ENCODE results near the gene PPP1R1B.

The PPP1R1B gene

GRCh38 chr17:39670746-39671145, 44.0 kb downstream of the PPP1R1B start:
- Histone ChIP-seq H3K9me3 (ENCODE audit: low read length) (no peaks in the 10 kb centered on the region), H3K36me3 (ENCODE audit: insufficient read depth, low read length) (no peaks in the 10 kb centered on the region), H3K4me1 (ENCODE audit: insufficient read depth, low read length) (peaks cover 8% of the 10 kb centered on the region), H2AFZ (ENCODE audit: low read depth, low read length) (no peak overlapping the region), H3K4me3 (ENCODE audit: low read length) (no peak overlapping the region), H3K27me3 (ENCODE audit: insufficient read depth, low read length) (no peaks in the 10 kb centered on the region)

- no peaks in the 10 kb centered on the region for H3K9me3 ChIP-seq (ENCODE audit: low read length)
- H3K27me3 ChIP-seq (ENCODE audit: insufficient read depth, low read length): no peaks in the 10 kb centered on the region
- H3K36me3 ChIP-seq (ENCODE audit: insufficient read depth, low read length): no peaks in the 10 kb centered on the region
- H2AFZ ChIP-seq (ENCODE audit: low read depth, low read length): no peak overlapping the region
- peaks cover 8% of the 10 kb centered on the region for H3K4me1 ChIP-seq (ENCODE audit: insufficient read depth, low read length)
- H3K4me3 ChIP-seq (ENCODE audit: low read length): no peak overlapping the region
These were observed 45.1 kb downstream of the PPP1R1B start for GRCh38 chr17:39671651-39672521.

GRCh38 chr17:39672522-39673334, 46.0 kb downstream of the PPP1R1B start:
- H2AFZ ChIP-seq (ENCODE audit: low read depth, low read length): no peak overlapping the region
- H3K9me3 ChIP-seq (ENCODE audit: low read length): no peaks in the 10 kb centered on the region
- no peaks in the 10 kb centered on the region for H3K36me3 ChIP-seq (ENCODE audit: insufficient read depth, low read length)
- H3K4me3 ChIP-seq (ENCODE audit: low read length): no peak overlapping the region
- no peaks in the 10 kb centered on the region for H3K27me3 ChIP-seq (ENCODE audit: insufficient read depth, low read length)
- H3K4me1 ChIP-seq (ENCODE audit: insufficient read depth, low read length): peaks cover 5% of the 10 kb centered on the region

- H3K36me3 ChIP-seq (ENCODE audit: insufficient read depth, low read length): no peaks in the 10 kb centered on the region
- H2AFZ ChIP-seq (ENCODE audit: low read depth, low read length): no peak overlapping the region
- no peak overlapping the region for H3K4me3 ChIP-seq (ENCODE audit: low read length)
- H3K4me1 ChIP-seq (ENCODE audit: insufficient read depth, low read length): peaks cover 3% of the 10 kb centered on the region
- no peaks in the 10 kb centered on the region for H3K27me3 ChIP-seq (ENCODE audit: insufficient read depth, low read length)
- no peaks in the 10 kb centered on the region for H3K9me3 ChIP-seq (ENCODE audit: low read length)
These were observed 46.8 kb downstream of the PPP1R1B start for GRCh38 chr17:39673335-39674081.

- Histone ChIP-seq H2AFZ (ENCODE audit: low read depth, low read length) (no peak overlapping the region), H3K36me3 (ENCODE audit: insufficient read depth, low read length) (no peaks in the 10 kb centered on the region), H3K9me3 (ENCODE audit: low read length) (no peaks in the 10 kb centered on the region), H3K4me3 (ENCODE audit: low read length) (no peak overlapping the region), H3K4me1 (ENCODE audit: insufficient read depth, low read length) (no peaks in the 10 kb centered on the region), H3K27me3 (ENCODE audit: insufficient read depth, low read length) (no peaks in the 10 kb centered on the region)
These were observed 47.4 kb downstream of the PPP1R1B start for GRCh38 chr17:39674179-39674578.

- Histone ChIP-seq H3K4me3 (ENCODE audit: low read length) (no peak overlapping the region), H2AFZ (ENCODE audit: low read depth, low read length) (no peak overlapping the region), H3K36me3 (ENCODE audit: insufficient read depth, low read length) (no peaks in the 10 kb centered on the region), H3K4me1 (ENCODE audit: insufficient read depth, low read length) (no peaks in the 10 kb centered on the region), H3K9me3 (ENCODE audit: low read length) (no peaks in the 10 kb centered on the region), H3K27me3 (ENCODE audit: insufficient read depth, low read length) (no peaks in the 10 kb centered on the region)
These were observed 48.1 kb downstream of the PPP1R1B start for GRCh38 chr17:39674702-39675389.

GRCh38 chr17:39675390-39676082, 48.8 kb downstream of the PPP1R1B start:
- Histone ChIP-seq H3K4me3 (ENCODE audit: low read length) (no peak overlapping the region), H3K4me1 (ENCODE audit: insufficient read depth, low read length) (no peaks in the 10 kb centered on the region), H3K36me3 (ENCODE audit: insufficient read depth, low read length) (no peaks in the 10 kb centered on the region), H3K9me3 (ENCODE audit: low read length) (no peaks in the 10 kb centered on the region), H2AFZ (ENCODE audit: low read depth, low read length) (no peak overlapping the region), H3K27me3 (ENCODE audit: insufficient read depth, low read length) (no peaks in the 10 kb centered on the region)

- Histone ChIP-seq H3K27me3 (ENCODE audit: insufficient read depth, low read length) (no peaks in the 10 kb centered on the region), H2AFZ (ENCODE audit: low read depth, low read length) (no peak overlapping the region), H3K9me3 (ENCODE audit: low read length) (no peaks in the 10 kb centered on the region), H3K4me3 (ENCODE audit: low read length) (no peak overlapping the region), H3K4me1 (ENCODE audit: insufficient read depth, low read length) (no peaks in the 10 kb centered on the region), H3K36me3 (ENCODE audit: insufficient read depth, low read length) (no peaks in the 10 kb centered on the region)
These were observed 49.6 kb downstream of the PPP1R1B start for GRCh38 chr17:39676198-39676819.

GRCh38 chr17:39677072-39677471, 50.3 kb downstream of the PPP1R1B start:
- no peaks in the 10 kb centered on the region for H3K9me3 ChIP-seq (ENCODE audit: low read length)
- H2AFZ ChIP-seq (ENCODE audit: low read depth, low read length): no peak overlapping the region
- no peaks in the 10 kb centered on the region for H3K27me3 ChIP-seq (ENCODE audit: insufficient read depth, low read length)
- H3K36me3 ChIP-seq (ENCODE audit: insufficient read depth, low read length): no peaks in the 10 kb centered on the region
- no peak overlapping the region for H3K4me3 ChIP-seq (ENCODE audit: low read length)
- no peaks in the 10 kb centered on the region for H3K4me1 ChIP-seq (ENCODE audit: insufficient read depth, low read length)

- Histone ChIP-seq H3K27me3 (ENCODE audit: insufficient read depth, low read length) (no peaks in the 10 kb centered on the region), H3K36me3 (ENCODE audit: insufficient read depth, low read length) (no peaks in the 10 kb centered on the region), H3K9me3 (ENCODE audit: low read length) (no peaks in the 10 kb centered on the region), H3K4me3 (ENCODE audit: low read length) (no peak overlapping the region), H2AFZ (ENCODE audit: low read depth, low read length) (no peak overlapping the region), H3K4me1 (ENCODE audit: insufficient read depth, low read length) (no peaks in the 10 kb centered on the region)
These were observed 51.0 kb downstream of the PPP1R1B start for GRCh38 chr17:39677542-39678339.

- Histone ChIP-seq H2AFZ (ENCODE audit: low read depth, low read length) (no peak overlapping the region), H3K4me3 (ENCODE audit: low read length) (no peak overlapping the region), H3K36me3 (ENCODE audit: insufficient read depth, low read length) (no peaks in the 10 kb centered on the region), H3K27me3 (ENCODE audit: insufficient read depth, low read length) (no peaks in the 10 kb centered on the region), H3K9me3 (ENCODE audit: low read length) (no peaks in the 10 kb centered on the region), H3K4me1 (ENCODE audit: insufficient read depth, low read length) (no peaks in the 10 kb centered on the region)
These were observed 51.8 kb downstream of the PPP1R1B start for GRCh38 chr17:39678340-39679116.

Measured in neuron (in vitro differentiated cells).